ENCODE data around the gene NBPF9.
"Not testable (repeated sequence)": the region's sequence is repeated elsewhere in the genome, so short reads cannot be mapped to it uniquely, and the experiment has no call there.

Gene NBPF9

GRCh38 chr1:149075505-149076127 is 27.7 kb downstream of the NBPF9 start:
- not testable (repeated sequence) for H3K4me2 ChIP-seq (ENCODE audit: low read length, poor library complexity, severe bottlenecking); H2AK5ac ChIP-seq (ENCODE audit: low read length, severe bottlenecking); H3K4me3 ChIP-seq (ENCODE audit: insufficient read depth in 1 of 2, low read depth in 1 of 2, low read length in 2 of 2); H3K23ac ChIP-seq (ENCODE audit: low read length in 2 of 2); H3K14ac ChIP-seq (ENCODE audit: low read length in 2 of 2); H3K27ac ChIP-seq (ENCODE audit: low read length, poor library complexity, severe bottlenecking); H3K79me1 ChIP-seq (replicated peaks; ENCODE audit: low read length, poor library complexity, severe bottlenecking); H3K4me1 ChIP-seq (ENCODE audit: control insufficient read depth, insufficient read depth, low read depth, low read length); H3K9me3 ChIP-seq (ENCODE audit: control insufficient read depth, low read length); DNase-seq; H3K9ac ChIP-seq (ENCODE audit: low read length); H2BK12ac ChIP-seq (ENCODE audit: low read length in 2 of 2); H2AFZ ChIP-seq (ENCODE audit: low read depth, low read length); H3K18ac ChIP-seq (ENCODE audit: low read depth in 1 of 2, low read length in 2 of 2); H3K36me3 ChIP-seq (ENCODE audit: control insufficient read depth in 1 of 2, insufficient read depth in 2 of 2, low read depth in 1 of 2, low read length in 2 of 2); H4K8ac ChIP-seq (ENCODE audit: low read length); H3K27me3 ChIP-seq (ENCODE audit: control insufficient read depth in 1 of 2, insufficient read depth in 1 of 2, low read length in 2 of 2); H2BK120ac ChIP-seq (ENCODE audit: low read depth, low read length); H2BK5ac ChIP-seq (ENCODE audit: low read depth, low read length, poor library complexity, severe bottlenecking); H4K91ac ChIP-seq (ENCODE audit: low read length); H2BK15ac ChIP-seq (ENCODE audit: low read depth, poor library complexity, severe bottlenecking); H3K4ac ChIP-seq (ENCODE audit: low read depth in 1 of 2, low read length in 2 of 2)
- WGBS, result no CpG with 5 or more reads among the region's 9 CpGs

GRCh38 chr1:149064611-149065010 is 38.7 kb downstream of the NBPF9 start:
- H3K18ac ChIP-seq (ENCODE audit: low read depth in 1 of 2, low read length in 2 of 2); H3K4me1 ChIP-seq (ENCODE audit: control insufficient read depth, insufficient read depth, low read depth, low read length); H2BK12ac ChIP-seq (ENCODE audit: low read length in 2 of 2); H3K27ac ChIP-seq (ENCODE audit: low read length, poor library complexity, severe bottlenecking); H2AK5ac ChIP-seq (ENCODE audit: low read length, severe bottlenecking); H2BK5ac ChIP-seq (ENCODE audit: low read depth, low read length, poor library complexity, severe bottlenecking); H2BK120ac ChIP-seq (ENCODE audit: low read depth, low read length); H3K14ac ChIP-seq (ENCODE audit: low read length in 2 of 2); H4K91ac ChIP-seq (ENCODE audit: low read length); H3K4ac ChIP-seq (ENCODE audit: low read depth in 1 of 2, low read length in 2 of 2); H3K4me2 ChIP-seq (ENCODE audit: low read length, poor library complexity, severe bottlenecking); H3K9me3 ChIP-seq (ENCODE audit: control insufficient read depth, low read length); H3K9ac ChIP-seq (ENCODE audit: low read length); H3K23ac ChIP-seq (ENCODE audit: low read length in 2 of 2); H3K79me1 ChIP-seq (replicated peaks; ENCODE audit: low read length, poor library complexity, severe bottlenecking); H3K27me3 ChIP-seq (ENCODE audit: control insufficient read depth in 1 of 2, insufficient read depth in 1 of 2, low read length in 2 of 2); DNase-seq; H4K8ac ChIP-seq (ENCODE audit: low read length); H2AFZ ChIP-seq (ENCODE audit: low read depth, low read length); H3K4me3 ChIP-seq (ENCODE audit: insufficient read depth in 1 of 2, low read depth in 1 of 2, low read length in 2 of 2); H2BK15ac ChIP-seq (ENCODE audit: low read depth, poor library complexity, severe bottlenecking): not testable (repeated sequence)
- WGBS, result no CpG with 5 or more reads among the region's 3 CpGs
- peaks cover 0 to 11% of the 10 kb centered on the region in 2 experiments for H3K36me3 ChIP-seq (ENCODE audit: control insufficient read depth in 1 of 2, insufficient read depth in 2 of 2, low read depth in 1 of 2, low read length in 2 of 2)

GRCh38 chr1:149043056-149043455 is 60.3 kb downstream of the NBPF9 start:
- not testable (repeated sequence) for H3K4ac ChIP-seq (ENCODE audit: low read depth in 1 of 2, low read length in 2 of 2); H3K4me3 ChIP-seq (ENCODE audit: insufficient read depth in 1 of 2, low read depth in 1 of 2, low read length in 2 of 2); H3K36me3 ChIP-seq (ENCODE audit: control insufficient read depth in 1 of 2, insufficient read depth in 2 of 2, low read depth in 1 of 2, low read length in 2 of 2); H2BK120ac ChIP-seq (ENCODE audit: low read depth, low read length); H3K79me1 ChIP-seq (replicated peaks; ENCODE audit: low read length, poor library complexity, severe bottlenecking); H3K23ac ChIP-seq (ENCODE audit: low read length in 2 of 2); H4K91ac ChIP-seq (ENCODE audit: low read length); DNase-seq; H2AFZ ChIP-seq (ENCODE audit: low read depth, low read length); H2AK5ac ChIP-seq (ENCODE audit: low read length, severe bottlenecking); H3K14ac ChIP-seq (ENCODE audit: low read length in 2 of 2); H3K9ac ChIP-seq (ENCODE audit: low read length); H3K27me3 ChIP-seq (ENCODE audit: control insufficient read depth in 1 of 2, insufficient read depth in 1 of 2, low read length in 2 of 2); H3K9me3 ChIP-seq (ENCODE audit: control insufficient read depth, low read length); H3K4me2 ChIP-seq (ENCODE audit: low read length, poor library complexity, severe bottlenecking); H4K8ac ChIP-seq (ENCODE audit: low read length); H3K18ac ChIP-seq (ENCODE audit: low read depth in 1 of 2, low read length in 2 of 2); H2BK15ac ChIP-seq (ENCODE audit: low read depth, poor library complexity, severe bottlenecking); H2BK5ac ChIP-seq (ENCODE audit: low read depth, low read length, poor library complexity, severe bottlenecking); H3K4me1 ChIP-seq (ENCODE audit: control insufficient read depth, insufficient read depth, low read depth, low read length); H3K27ac ChIP-seq (ENCODE audit: low read length, poor library complexity, severe bottlenecking); H2BK12ac ChIP-seq (ENCODE audit: low read length in 2 of 2)
- WGBS, result no CpG with 5 or more reads among the region's 4 CpGs

- H3K4me3 ChIP-seq (ENCODE audit: insufficient read depth in 1 of 2, low read depth in 1 of 2, low read length in 2 of 2); H2BK5ac ChIP-seq (ENCODE audit: low read depth, low read length, poor library complexity, severe bottlenecking); H2AFZ ChIP-seq (ENCODE audit: low read depth, low read length); H3K4me1 ChIP-seq (ENCODE audit: control insufficient read depth, insufficient read depth, low read depth, low read length); H3K4ac ChIP-seq (ENCODE audit: low read depth in 1 of 2, low read length in 2 of 2); H2BK120ac ChIP-seq (ENCODE audit: low read depth, low read length); H4K8ac ChIP-seq (ENCODE audit: low read length); H2BK15ac ChIP-seq (ENCODE audit: low read depth, poor library complexity, severe bottlenecking); H3K27me3 ChIP-seq (ENCODE audit: control insufficient read depth in 1 of 2, insufficient read depth in 1 of 2, low read length in 2 of 2); H3K4me2 ChIP-seq (ENCODE audit: low read length, poor library complexity, severe bottlenecking); H3K9me3 ChIP-seq (ENCODE audit: control insufficient read depth, low read length); H3K79me1 ChIP-seq (replicated peaks; ENCODE audit: low read length, poor library complexity, severe bottlenecking); H3K18ac ChIP-seq (ENCODE audit: low read depth in 1 of 2, low read length in 2 of 2); H3K27ac ChIP-seq (ENCODE audit: low read length, poor library complexity, severe bottlenecking); H4K91ac ChIP-seq (ENCODE audit: low read length); H3K23ac ChIP-seq (ENCODE audit: low read length in 2 of 2); H2BK12ac ChIP-seq (ENCODE audit: low read length in 2 of 2); H3K9ac ChIP-seq (ENCODE audit: low read length); H2AK5ac ChIP-seq (ENCODE audit: low read length, severe bottlenecking); DNase-seq; H3K14ac ChIP-seq (ENCODE audit: low read length in 2 of 2); H3K36me3 ChIP-seq (ENCODE audit: control insufficient read depth in 1 of 2, insufficient read depth in 2 of 2, low read depth in 1 of 2, low read length in 2 of 2): not testable (repeated sequence)
- WGBS, result no CpG with 5 or more reads among the region's 3 CpGs
Measured at GRCh38 chr1:149033916-149034315, 69.4 kb downstream of the NBPF9 start.
